Liver (tissue), 9 donors: ENCODE results near the gene TRIM63. TPM values are rescaled to one million over a fixed set of nuclear protein-coding genes. Genes with fewer than 3 reads are reported as not detected.

Experiments
- DNase-seq: peaks from one replicate; pipeline ENCODE4 v3.0.0-alpha.2; 2017; ENCODE audit warnings: low spot score
- H3K27ac ChIP-seq, 2 donors: one replicate each; pipeline ENCODE4 v1.7.0; 2013; ENCODE audit warnings: inconsistent platforms in 2 of 2, low read length in 2 of 2, control low read depth in 1 of 2, low read depth in 1 of 2, mild to moderate bottlenecking in 1 of 2
- H3K27me3 ChIP-seq, 4 donors: one replicate each; pipeline versions ENCODE4 v1.6.1 to v1.7.0; 2013; ENCODE audit warnings: low read length in 3 of 4, inconsistent platforms in 1 of 4, mild to moderate bottlenecking in 1 of 4, moderate library complexity in 1 of 4; ENCODE audit not compliant: control insufficient read depth in 4 of 4, insufficient read depth in 4 of 4
- H3K36me3 ChIP-seq, 4 donors: one replicate each; pipeline versions ENCODE4 v1.6.1 to v1.7.0; 2013; ENCODE audit warnings: low read length in 3 of 4, mild to moderate bottlenecking in 3 of 4, low read depth in 1 of 4, moderate library complexity in 1 of 4; ENCODE audit not compliant: control insufficient read depth in 4 of 4, insufficient read depth in 3 of 4
- H3K4me1 ChIP-seq, 4 donors: one replicate each; pipeline versions ENCODE4 v1.6.1 to v1.7.0; 2013; ENCODE audit warnings: low read length in 3 of 4, mild to moderate bottlenecking in 3 of 4, moderate library complexity in 1 of 4; ENCODE audit not compliant: control insufficient read depth in 4 of 4, insufficient read depth in 4 of 4
- H3K4me3 ChIP-seq, 3 donors: one replicate each; pipeline versions ENCODE4 v1.6.1 to v1.7.0; 2013; ENCODE audit warnings: low read length in 3 of 3, control low read depth in 1 of 3, low read depth in 1 of 3, mild to moderate bottlenecking in 1 of 3
- H3K9ac ChIP-seq, 2 donors: one replicate each; pipeline ENCODE4 v1.7.0; 2013; ENCODE audit warnings: low read length in 2 of 2, mild to moderate bottlenecking in 2 of 2, moderate library complexity in 2 of 2, control low read depth in 1 of 2, low read depth in 1 of 2
- H3K9me3 ChIP-seq, 4 donors: one replicate each; pipeline versions ENCODE4 v1.6.1 to v1.7.0; 2013; ENCODE audit warnings: low read length in 3 of 4; ENCODE audit not compliant: control insufficient read depth in 4 of 4
- EGR1 ChIP-seq, 2 donors: IDR thresholded peaks; 2 replicates each; pipeline ENCODE4 v1.6.1; 2016 to 2018; ENCODE audit warnings: antibody characterized with exemption in 2 of 2, low read depth in 2 of 2
- FOXA1 ChIP-seq: IDR thresholded peaks from 2 replicates; pipeline ENCODE4 v1.6.1; 2016; ENCODE audit warnings: antibody characterized with exemption
- FOXA2 ChIP-seq: IDR thresholded peaks from 2 replicates; pipeline ENCODE4 v1.6.1; 2016; ENCODE audit warnings: antibody characterized with exemption
- GABPA ChIP-seq, 2 donors: IDR thresholded peaks in 1 of 2; conservative IDR thresholded peaks in 1 of 2; 2 replicates each; pipeline ENCODE4 v1.6.1; 2016; ENCODE audit warnings: antibody characterized with exemption in 2 of 2, mild to moderate bottlenecking in 1 of 2, moderate library complexity in 1 of 2
- HNF4A ChIP-seq, 2 donors: conservative IDR thresholded peaks; 2 replicates each; pipeline ENCODE4 v1.6.1; 2016; ENCODE audit warnings: antibody characterized with exemption in 2 of 2, mild to moderate bottlenecking in 2 of 2
- HNF4G ChIP-seq: IDR thresholded peaks from 2 replicates; pipeline ENCODE4 v1.6.1; 2016; ENCODE audit warnings: antibody characterized with exemption
- RXRA ChIP-seq, 2 donors: IDR thresholded peaks; 2 replicates each; pipeline ENCODE4 v1.6.1; 2017 to 2018; ENCODE audit warnings: antibody characterized with exemption in 2 of 2, mild to moderate bottlenecking in 1 of 2
- TAF1 ChIP-seq: conservative IDR thresholded peaks from 2 replicates; pipeline ENCODE4 v1.6.1; 2016; ENCODE audit warnings: antibody characterized with exemption, mild to moderate bottlenecking
- YY1 ChIP-seq: IDR thresholded peaks from 2 replicates; pipeline ENCODE4 v1.6.1; 2016; ENCODE audit warnings: antibody characterized with exemption, mild to moderate bottlenecking
- WGBS: extraction: QIAGEN DNeasy Blood & Tissue Kit; methylation state at CpG from one replicate; pipeline ENCODE4 v1.1.7; 2013; 5-methylcytosine and 5-hydroxymethylcytosine counted together
- polyA plus RNA-seq, 2 donors: library from polyadenylated mRNA; stranded (reverse) in 1 of 2; unstranded in 1 of 2; fragments of 200-250 nt in 1 of 2; fragments of >200 nt in 1 of 2; fragmentation: Nextera tagmentation in 1 of 2; extraction: Ambion mirVana in 1 of 2; gene quantifications; one replicate each; pipeline versions ENCODE4 v1.2.1 to v1.2.3, GENCODE V29; 2013 to 2015
- total RNA-seq, 2 donors: library from RNA; depleted of rRNA; stranded (reverse); fragments of >200 nt; gene quantifications; one replicate each; pipeline ENCODE4 v1.2.3, GENCODE V29; 2014
- TF ChIP-seq, protein P1 (sequence below): IDR thresholded peaks from 2 replicates; pipeline ENCODE4 v1.6.1; 2016; ENCODE audit warnings: antibody characterized with exemption
- TF ChIP-seq, protein P2 (sequence below): fragments of 150-350 bp; IDR thresholded peaks from 2 replicates; pipeline ENCODE4 v1.5.1; 2017; ENCODE audit warnings: improper control_type of control experiment, low read depth, low read length; ENCODE audit not compliant: missing input control
- TF ChIP-seq, protein P3 (sequence below): IDR thresholded peaks from 2 replicates; pipeline ENCODE4 v1.6.1; 2016; ENCODE audit warnings: antibody characterized with exemption, mild to moderate bottlenecking
- TF ChIP-seq, protein P4 (sequence below): IDR thresholded peaks from 2 replicates; pipeline ENCODE4 v1.6.1; 2016; ENCODE audit warnings: antibody characterized with exemption
- donor health status: healthy.
- donor health status: healthy.
- donor health status: healthy.
- donor health status: healthy.
- donor health status: healthy.

TRIM63 gene
- total and polyA plus RNA-seq, 4 donors, result 0.03 TPM; not detected in 3

DNA sequence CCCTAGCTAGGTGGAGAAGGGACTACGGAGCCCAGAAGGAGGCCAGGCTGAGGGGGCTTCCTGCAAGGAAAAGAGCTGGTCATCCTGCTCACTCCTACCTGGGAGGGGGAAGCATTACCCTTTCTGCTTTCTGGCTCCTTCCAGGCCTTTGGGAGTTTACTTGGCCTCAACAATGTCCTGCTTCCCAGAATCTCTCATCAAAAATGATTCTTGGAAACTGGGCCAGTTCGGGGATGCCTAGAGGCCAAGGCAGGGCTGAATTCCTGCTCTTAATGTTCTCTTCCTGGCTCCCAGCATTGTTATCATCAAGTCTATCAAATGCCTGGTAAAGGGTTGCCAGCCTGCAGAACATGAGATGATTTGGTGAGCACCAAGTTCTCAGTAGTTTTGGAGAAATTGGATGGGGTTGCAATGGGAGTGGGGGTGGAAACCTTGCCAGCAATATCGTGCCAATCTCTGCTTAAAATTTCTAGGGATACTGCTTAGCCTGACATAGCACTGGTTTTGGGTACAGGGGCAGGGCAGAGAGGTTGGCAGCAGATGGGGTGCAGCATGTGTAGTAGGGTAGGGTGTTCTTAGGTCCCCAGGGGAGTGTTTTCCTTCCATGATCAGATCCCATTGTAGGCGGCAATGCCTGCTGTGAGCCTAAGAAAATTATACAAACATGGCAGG lies 61.9 kb downstream of the TRIM63 start:
- WGBS, result 77% methylated on average over 4 of the region's 4 CpGs
- no peak overlapping the region for H3K27ac ChIP-seq
- no peak for TF ChIP-seq HNF4A (conservative IDR thresholded peaks at IDR 0.05)
- TF ChIP-seq FOXA1, result no peak
- no peak for TF ChIP-seq GABPA (IDR thresholded peaks at IDR 0.05 in 1 of 2, conservative IDR thresholded peaks at IDR 0.05 in 1 of 2)
- no peak for TF ChIP-seq FOXA2
- TF ChIP-seq YY1, result no peak
- TF ChIP-seq RXRA (IDR thresholded peaks at IDR 0.05), result no peak
- no peak for TF ChIP-seq TAF1
- TF ChIP-seq, protein P1, sequence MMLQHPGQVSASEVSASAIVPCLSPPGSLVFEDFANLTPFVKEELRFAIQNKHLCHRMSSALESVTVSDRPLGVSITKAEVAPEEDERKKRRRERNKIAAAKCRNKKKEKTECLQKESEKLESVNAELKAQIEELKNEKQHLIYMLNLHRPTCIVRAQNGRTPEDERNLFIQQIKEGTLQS, result no peak
- TF ChIP-seq, protein P2, sequence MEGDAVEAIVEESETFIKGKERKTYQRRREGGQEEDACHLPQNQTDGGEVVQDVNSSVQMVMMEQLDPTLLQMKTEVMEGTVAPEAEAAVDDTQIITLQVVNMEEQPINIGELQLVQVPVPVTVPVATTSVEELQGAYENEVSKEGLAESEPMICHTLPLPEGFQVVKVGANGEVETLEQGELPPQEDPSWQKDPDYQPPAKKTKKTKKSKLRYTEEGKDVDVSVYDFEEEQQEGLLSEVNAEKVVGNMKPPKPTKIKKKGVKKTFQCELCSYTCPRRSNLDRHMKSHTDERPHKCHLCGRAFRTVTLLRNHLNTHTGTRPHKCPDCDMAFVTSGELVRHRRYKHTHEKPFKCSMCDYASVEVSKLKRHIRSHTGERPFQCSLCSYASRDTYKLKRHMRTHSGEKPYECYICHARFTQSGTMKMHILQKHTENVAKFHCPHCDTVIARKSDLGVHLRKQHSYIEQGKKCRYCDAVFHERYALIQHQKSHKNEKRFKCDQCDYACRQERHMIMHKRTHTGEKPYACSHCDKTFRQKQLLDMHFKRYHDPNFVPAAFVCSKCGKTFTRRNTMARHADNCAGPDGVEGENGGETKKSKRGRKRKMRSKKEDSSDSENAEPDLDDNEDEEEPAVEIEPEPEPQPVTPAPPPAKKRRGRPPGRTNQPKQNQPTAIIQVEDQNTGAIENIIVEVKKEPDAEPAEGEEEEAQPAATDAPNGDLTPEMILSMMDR, result no peak
- no peak for TF ChIP-seq EGR1 (IDR thresholded peaks at IDR 0.05; ENCODE audit: low read depth in 2 of 2)

DNA sequence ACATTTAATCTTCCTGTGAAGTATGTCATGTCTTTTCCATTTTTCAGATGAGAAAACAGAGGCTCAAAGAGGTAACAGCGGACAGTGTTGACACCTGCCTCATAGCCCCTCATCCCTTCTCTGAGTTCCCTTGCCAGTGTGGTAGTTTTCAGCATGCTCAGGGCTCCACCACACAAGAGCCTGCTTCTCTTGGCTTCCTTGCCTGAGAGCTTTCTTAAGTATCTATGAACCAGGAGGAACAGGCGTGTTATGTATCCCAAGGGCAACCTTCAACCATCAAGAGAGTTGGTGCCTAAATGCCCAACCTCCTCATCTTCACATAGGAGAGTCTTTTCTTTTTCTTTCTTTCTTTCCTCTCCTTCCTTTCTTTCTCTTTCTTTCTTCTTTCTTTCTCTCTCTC lies 63.7 kb downstream of the TRIM63 start:
- DNase-seq, result no peak
- no peak overlapping the region for H3K9ac ChIP-seq
- H3K36me3 ChIP-seq, result no peaks in the 10 kb centered on the region
- H3K27me3 ChIP-seq, result no peaks in the 10 kb centered on the region
- 86% methylated on average over 2 of the region's 2 CpGs for WGBS
- H3K4me1 ChIP-seq, result no peaks in the 10 kb centered on the region
- H3K9me3 ChIP-seq, result no peaks in the 10 kb centered on the region
- no peak for TF ChIP-seq FOXA1
- TF ChIP-seq, protein P2, result no peak
- TF ChIP-seq HNF4G, result no peak
- no peak for TF ChIP-seq GABPA (IDR thresholded peaks at IDR 0.05 in 1 of 2, conservative IDR thresholded peaks at IDR 0.05 in 1 of 2)
- no peak overlapping the region for H3K4me3 ChIP-seq
- H3K27ac ChIP-seq, result no peak overlapping the region

More for the DNA sequence above, 61.9 kb downstream of the TRIM63 start:
- Histone ChIP-seq H3K36me3 (no peaks in the 10 kb centered on the region), H3K9me3 (no peaks in the 10 kb centered on the region), H3K4me1 (no peaks in the 10 kb centered on the region), H3K4me3 (no peak overlapping the region), H3K27me3 (no peaks in the 10 kb centered on the region), H3K9ac (no peak overlapping the region)
- no peak for DNase-seq

DNA sequence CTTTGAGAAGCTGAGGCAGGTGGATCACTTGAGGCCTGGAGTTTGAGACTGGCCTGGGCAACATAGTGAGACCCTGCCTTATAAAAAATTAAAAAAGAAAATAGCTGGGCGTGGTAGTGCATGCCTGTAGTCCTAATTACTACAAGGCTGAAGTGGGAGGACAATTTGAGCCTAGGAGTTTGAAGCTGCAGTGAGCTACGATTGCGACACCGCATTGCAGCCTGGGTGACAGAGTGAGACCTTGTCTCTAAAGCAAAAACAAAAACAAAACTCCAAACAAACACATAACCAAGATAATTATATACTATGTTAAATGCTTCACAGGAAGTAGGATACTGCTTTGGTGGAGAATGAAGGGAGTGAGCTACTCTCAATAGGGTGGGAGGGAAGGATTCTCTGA lies 64.2 kb downstream of the TRIM63 start:
- TF ChIP-seq, protein P3, sequence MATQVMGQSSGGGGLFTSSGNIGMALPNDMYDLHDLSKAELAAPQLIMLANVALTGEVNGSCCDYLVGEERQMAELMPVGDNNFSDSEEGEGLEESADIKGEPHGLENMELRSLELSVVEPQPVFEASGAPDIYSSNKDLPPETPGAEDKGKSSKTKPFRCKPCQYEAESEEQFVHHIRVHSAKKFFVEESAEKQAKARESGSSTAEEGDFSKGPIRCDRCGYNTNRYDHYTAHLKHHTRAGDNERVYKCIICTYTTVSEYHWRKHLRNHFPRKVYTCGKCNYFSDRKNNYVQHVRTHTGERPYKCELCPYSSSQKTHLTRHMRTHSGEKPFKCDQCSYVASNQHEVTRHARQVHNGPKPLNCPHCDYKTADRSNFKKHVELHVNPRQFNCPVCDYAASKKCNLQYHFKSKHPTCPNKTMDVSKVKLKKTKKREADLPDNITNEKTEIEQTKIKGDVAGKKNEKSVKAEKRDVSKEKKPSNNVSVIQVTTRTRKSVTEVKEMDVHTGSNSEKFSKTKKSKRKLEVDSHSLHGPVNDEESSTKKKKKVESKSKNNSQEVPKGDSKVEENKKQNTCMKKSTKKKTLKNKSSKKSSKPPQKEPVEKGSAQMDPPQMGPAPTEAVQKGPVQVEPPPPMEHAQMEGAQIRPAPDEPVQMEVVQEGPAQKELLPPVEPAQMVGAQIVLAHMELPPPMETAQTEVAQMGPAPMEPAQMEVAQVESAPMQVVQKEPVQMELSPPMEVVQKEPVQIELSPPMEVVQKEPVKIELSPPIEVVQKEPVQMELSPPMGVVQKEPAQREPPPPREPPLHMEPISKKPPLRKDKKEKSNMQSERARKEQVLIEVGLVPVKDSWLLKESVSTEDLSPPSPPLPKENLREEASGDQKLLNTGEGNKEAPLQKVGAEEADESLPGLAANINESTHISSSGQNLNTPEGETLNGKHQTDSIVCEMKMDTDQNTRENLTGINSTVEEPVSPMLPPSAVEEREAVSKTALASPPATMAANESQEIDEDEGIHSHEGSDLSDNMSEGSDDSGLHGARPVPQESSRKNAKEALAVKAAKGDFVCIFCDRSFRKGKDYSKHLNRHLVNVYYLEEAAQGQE, result no peak
- TF ChIP-seq, protein P1, result no peak
- no peak for TF ChIP-seq FOXA1
- TF ChIP-seq, protein P4, sequence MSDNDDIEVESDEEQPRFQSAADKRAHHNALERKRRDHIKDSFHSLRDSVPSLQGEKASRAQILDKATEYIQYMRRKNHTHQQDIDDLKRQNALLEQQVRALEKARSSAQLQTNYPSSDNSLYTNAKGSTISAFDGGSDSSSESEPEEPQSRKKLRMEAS, result no peak
- no peaks in the 10 kb centered on the region for H3K9me3 ChIP-seq
- 87% methylated on average over 4 of the region's 4 CpGs for WGBS

More for the DNA sequence above, 64.2 kb downstream of the TRIM63 start:
- Histone ChIP-seq H3K4me1 (peaks cover 0 to 5% (median 3%) of the 10 kb centered on the region in 4 donors), H3K36me3 (no peaks in the 10 kb centered on the region), H3K9ac (no peak overlapping the region), H3K27ac (no peak overlapping the region), H3K27me3 (no peaks in the 10 kb centered on the region), H3K4me3 (no peak overlapping the region)
- no peak for DNase-seq
